K562 (cell line): ENCODE measurements around the gene C10orf95. TPM values are rescaled to one million over a fixed set of nuclear protein-coding genes. Genes with fewer than 3 reads are reported as not detected.
A peak's percentile ranks its signal among the peaks of the same experiment; 100 is the strongest.

Experiments used
- ATAC-seq: fragments of 200-7000 bp; cut with Tn5 transposase; 3 replicates; pipeline ENCODE4 v1.9.1; 2020; ENCODE audit warnings: moderate library complexity
- BruUV-seq: library from RNA; stranded (reverse); fragments of 400-500 nt; replicated peaks from 2 replicates; lab custom pipeline; 2021; lab: Mats Ljungman, UMichigan
- CTCF ChIA-PET: fragments of 300-600 bp; formaldehyde crosslinking; extraction: SDS; loops from one replicate; lab custom pipeline; 2021; ENCODE audit warnings: low intra/inter-chr PET ratio; lab: Yijun Ruan, JAX
- POLR2A ChIA-PET: fragments of 300-600, 350-650 bp; sonication (Branson Sonifier 250); formaldehyde crosslinking; extraction: SDS; loops from one replicate; lab custom pipeline; 2021; ENCODE audit warnings: antibody characterized with exemption, inconsistent platforms; lab: Yijun Ruan, JAX
- DNase-seq, 4 experiments: peaks; one replicate each; pipeline versions ENCODE4 v3.0.0 to v3.0.0-alpha.2; 2011 to 2018; ENCODE audit warnings: low spot score in 3 of 4, mixed read lengths in 3 of 4; ENCODE audit errors: extremely low read depth in 1 of 4
- FAIRE-seq: peaks from 2 replicates; lab custom pipeline; 2011; peaks lifted over from hg19 to GRCh38; lab: Jason Lieb, UNC
- H2AFZ ChIP-seq: 2 replicates; pipeline ENCODE4 v1.6.0; 2011; ENCODE audit warnings: low read depth, low read length, control low read depth, inconsistent platforms
- H3K27ac ChIP-seq: fragments of 200-600 bp; 3 replicates; pipeline ENCODE4 v1.8.0; 2011; ENCODE audit warnings: low read depth, mild to moderate bottlenecking, control low read depth, inconsistent platforms, low read length, moderate library complexity, mixed read lengths; ENCODE audit errors: extremely low read depth
- H3K27me3 ChIP-seq, 2 experiments: fragments of 300-600 bp in 1 of 2; 2 replicates in 1 of 2; 3 replicates in 1 of 2; pipeline versions ENCODE4 v1.6.0 to v1.8.0; 2011; ENCODE audit warnings: inconsistent platforms in 2 of 2, low read length in 2 of 2, mild to moderate bottlenecking in 1 of 2, mixed read lengths in 1 of 2, moderate library complexity in 1 of 2; ENCODE audit not compliant: control insufficient read depth in 2 of 2, insufficient read depth in 2 of 2
- H3K36me3 ChIP-seq: fragments of 300-600 bp; 3 replicates; pipeline ENCODE4 v1.8.0; 2011; ENCODE audit warnings: mild to moderate bottlenecking, low read length, inconsistent platforms; ENCODE audit not compliant: control insufficient read depth, insufficient read depth
- H3K4me1 ChIP-seq, 2 experiments: fragments of 200-600 bp in 1 of 2; replicated peaks in 1 of 2; 2 replicates in 1 of 2; 3 replicates in 1 of 2; pipeline versions ENCODE4 v1.5.1 to v1.8.0; 2011; ENCODE audit warnings: inconsistent platforms in 2 of 2, low read length in 2 of 2, mild to moderate bottlenecking in 1 of 2, mixed read lengths in 1 of 2, moderate library complexity in 1 of 2; ENCODE audit not compliant: control insufficient read depth in 2 of 2, insufficient read depth in 2 of 2
- H3K4me2 ChIP-seq: 2 replicates; pipeline ENCODE4 v1.6.1; 2011; ENCODE audit warnings: low read length, control low read depth, inconsistent platforms, mixed read lengths; ENCODE audit not compliant: insufficient read depth
- H3K4me3 ChIP-seq: fragments of 200-600 bp; sonication (generic), shearing (Covaris generic); 2 replicates; pipeline ENCODE4 v1.5.1; 2016; ENCODE audit warnings: control low read depth, inconsistent platforms
- H3K79me2 ChIP-seq: fragments of 200-600 bp; 3 replicates; pipeline ENCODE4 v1.8.0; 2011; ENCODE audit warnings: low read length, inconsistent platforms; ENCODE audit not compliant: control insufficient read depth, insufficient read depth
- H3K9ac ChIP-seq, 2 experiments: 2 replicates each; pipeline versions ENCODE4 v1.6.0 to v1.6.1; 2011; ENCODE audit warnings: low read depth in 2 of 2, low read length in 2 of 2, control low read depth in 1 of 2, inconsistent platforms in 1 of 2, mild to moderate bottlenecking in 1 of 2, mixed read lengths in 1 of 2; ENCODE audit not compliant: insufficient read depth in 1 of 2
- H3K9me1 ChIP-seq: one replicate; pipeline ENCODE4 v1.6.0; 2011; ENCODE audit warnings: inconsistent platforms, mild to moderate bottlenecking, low read length, moderate library complexity; ENCODE audit not compliant: control insufficient read depth, insufficient read depth
- H3K9me3 ChIP-seq: replicated peaks from 2 replicates; pipeline ENCODE4 v1.5.1; 2011; ENCODE audit warnings: low read depth, low read length, inconsistent platforms; ENCODE audit not compliant: control insufficient read depth, insufficient read depth
- H4K20me1 ChIP-seq: replicated peaks from 2 replicates; pipeline ENCODE4 v1.6.1; 2011; ENCODE audit warnings: low read length, inconsistent platforms, mixed read lengths; ENCODE audit not compliant: control insufficient read depth, insufficient read depth
- EP300 ChIP-seq: IDR thresholded peaks from 2 replicates; pipeline ENCODE4 v1.6.1; 2012; ENCODE audit warnings: low read length, improper control_type of control experiment
- MLLT1 ChIP-seq, 2 experiments: fragments of 450-650 bp; IDR thresholded peaks; 2 replicates each; pipeline ENCODE4 v1.6.1; 2016
- NFRKB ChIP-seq: fragments of 450-650 bp; IDR thresholded peaks from 2 replicates; pipeline ENCODE4 v1.6.1; 2016; ENCODE audit warnings: low read depth
- POLR2A ChIP-seq: fragments of 450-650 bp; conservative IDR thresholded peaks from 2 replicates; pipeline ENCODE4 v1.6.1; 2016
- POLR2H ChIP-seq: IDR thresholded peaks from 2 replicates; pipeline ENCODE4 v1.6.1; 2016; ENCODE audit warnings: missing genetic modification characterization, low read depth, mild to moderate bottlenecking, control low read depth, missing compliant biosample characterization, moderate library complexity
- POLR3G ChIP-seq: IDR thresholded peaks from 2 replicates; pipeline ENCODE4 v1.6.1; 2011; ENCODE audit not compliant: insufficient read length, insufficient replicate concordance; ENCODE audit errors: extremely low read depth
- SNIP1 ChIP-seq: fragments of 450-650 bp; IDR thresholded peaks from 2 replicates; pipeline ENCODE4 v1.7.1; 2017; ENCODE audit warnings: low read depth, mild to moderate bottlenecking
- WGBS: fragments of 100-300 bp; shearing (Covaris generic); methylation state at CpG from one replicate; pipeline ENCODE4 v1.1.6; 2016; ENCODE audit warnings: low coverage, mixed read lengths; ENCODE audit not compliant: insufficient coverage; ENCODE audit errors: missing lambda C conversion rate; 5-methylcytosine and 5-hydroxymethylcytosine counted together
- in situ Hi-C: fragments of 300-500 bp; cut with MboI; formaldehyde crosslinking; loops from 4 replicates; pipeline ENCODE4 v1.15.0; 2018; ENCODE audit warnings: inconsistent platforms, mixed read lengths
- intact Hi-C: fragments of 100-400 bp; cut with micrococcal nuclease; formaldehyde crosslinking; loops from 2 replicates; pipeline ENCODE4 v1.14.2; 2022
- polyA plus RNA-seq, 8 experiments: library from polyadenylated mRNA; depleted of rRNA in 4 of 8; stranded (reverse) in 5 of 8; unstranded in 3 of 8; fragments of >200 nt; fragmentation: Nextera tagmentation in 2 of 8; fragmentation: Illumina TruSeq in 1 of 8; extraction: Ambion mirVana in 2 of 8; extraction: Trizol in 1 of 8; gene quantifications; 2 replicates each; pipeline versions ENCODE4 v1.2.1 to v1.2.3, GENCODE V29; 2011 to 2014; ENCODE audit warnings: inconsistent platforms in 1 of 8, missing spikeins in 1 of 8
- total RNA-seq, 7 experiments: library from RNA; depleted of rRNA in 6 of 7; stranded (reverse); fragments of >200 nt in 6 of 7; fragmentation: Illumina TruSeq in 2 of 7; extraction: Trizol in 2 of 7; gene quantifications; 2 replicates each; pipeline versions ENCODE4 v1.2.1 to v1.2.3, GENCODE V29; 2011 to 2021; ENCODE audit warnings: low replicate concordance in 1 of 7

The C10orf95 gene
- total and polyA plus RNA-seq, 9 of the 15 experiments (the other 6 are each of a cell fraction or from before 2014, with no cell fraction given) = 0.03 to 0.41 (median 0.17) TPM; not detected in 1

- TF ChIP-seq MLLT1 (IDR thresholded peaks at IDR 0.05) = peak; percentile 43 to 60; a peak in 3 of 4 replicates
- peak; percentile 83 for TF ChIP-seq SNIP1
- peak; percentile 35; the same call in 1 of the 2 replicates for TF ChIP-seq NFRKB
- peak; percentile 79 for TF ChIP-seq POLR2A
- peak; percentile 60; the same call in 1 of the 2 replicates for TF ChIP-seq POLR2H
- no peak for TF ChIP-seq POLR3G
Observed at GRCh38 chr10:102432162-102432950, 19.0 kb downstream of the C10orf95 start, which contains the start of gene CUEDC2 (continued).

GRCh38 chr10:102431452-102432124 lies 19.8 kb downstream of the C10orf95 start:
- POLR2A ChIA-PET = interaction anchor here (0.8 to 2.1 kb wide), 8 partner anchors 8 to 30 kb away, joined by 4 to 11 read pairs (median 6); partner anchors contain the start of genes C10orf95 and FBXL15
- ATAC-seq (peak; percentile 23), DNase-seq (peak; percentile 25 to 59 (median 34)), FAIRE-seq (no peak)
- Histone ChIP-seq H3K9ac (peak overlapping the region; percentile 85 to 98), H4K20me1 (peaks cover under 1% of the 10 kb centered on the region; the same call in 1 of the 2 replicates), H3K4me2 (peak overlapping the region; percentile 96), H3K9me3 (no peaks in the 10 kb centered on the region), H3K4me1 (peaks cover 23 to 31% of the 10 kb centered on the region in 2 experiments), H3K9me1 (no peaks in the 10 kb centered on the region), H3K27me3 (no peaks in the 10 kb centered on the region), H2AFZ (peak overlapping the region; percentile 67), H3K27ac (peak overlapping the region; percentile 82), H3K79me2 (peaks cover 29% of the 10 kb centered on the region), H3K4me3 (peak overlapping the region; percentile 55), H3K36me3 (peaks cover 6% of the 10 kb centered on the region; the same call in 2 of the 3 replicates)
- 8% methylated on average over 3 of the region's 4 CpGs for WGBS
- in situ Hi-C loops (loop anchor here (25.0 kb wide), 1 partner anchor 594 kb away; the partner anchor contains the start of gene KCNIP2), intact Hi-C loops (no loop called here)
- TSS peak; percentile 57 for BruUV-seq
- CTCF ChIA-PET = interaction anchor here (0.6 kb wide), 1 partner anchor 48 kb away, joined by 3 read pairs; no protein-coding TSS in a partner anchor
- TF ChIP-seq EP300 = no peak
